Inflammatory macrophage treated with lipopolysaccharide for 4 hours (primary cell): ENCODE results near the gene TF.

ENCODE experiments used
- DNase-seq: peaks from one replicate; pipeline ENCODE4 v3.0.0-alpha.2; 2020

TF gene

DNA sequence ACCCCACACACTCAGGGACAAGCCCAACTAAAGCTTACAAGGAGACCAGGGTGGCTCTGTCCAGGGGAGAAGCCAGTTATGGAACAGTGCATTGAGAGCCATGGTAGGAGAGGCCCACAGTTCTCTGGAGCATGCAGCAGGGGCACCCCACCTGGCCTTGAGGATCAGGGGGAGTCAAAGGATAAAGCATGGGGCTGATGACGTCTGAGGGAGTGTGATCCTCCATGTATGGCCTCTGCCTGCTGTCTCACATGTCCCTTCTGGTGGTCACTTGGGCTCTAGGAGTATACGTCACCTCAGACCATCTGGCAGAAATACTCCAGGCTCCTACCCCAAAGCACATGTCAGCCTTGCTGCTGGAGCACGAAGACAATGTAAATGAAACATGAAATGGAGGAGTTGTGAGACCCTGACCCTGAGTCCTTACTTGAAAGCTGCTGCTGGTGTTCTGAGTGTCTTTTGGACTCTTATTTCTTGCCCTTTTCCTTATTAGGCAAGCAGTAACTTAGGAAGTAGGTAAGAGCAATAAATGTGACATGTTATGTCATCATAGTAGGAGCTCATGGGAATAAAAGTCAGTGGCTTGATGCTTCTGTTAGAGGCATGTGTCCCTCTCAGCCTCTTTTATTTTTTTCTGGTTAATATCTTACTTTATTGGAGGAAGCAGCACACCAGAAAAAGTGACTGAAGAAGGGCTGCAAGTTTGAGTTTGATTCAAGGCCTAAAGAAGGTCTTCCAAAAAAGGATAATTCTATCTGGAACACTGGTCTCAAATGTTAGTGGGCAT lies 74.9 kb downstream of the TF start:
- DNase-seq = no peak

DNA sequence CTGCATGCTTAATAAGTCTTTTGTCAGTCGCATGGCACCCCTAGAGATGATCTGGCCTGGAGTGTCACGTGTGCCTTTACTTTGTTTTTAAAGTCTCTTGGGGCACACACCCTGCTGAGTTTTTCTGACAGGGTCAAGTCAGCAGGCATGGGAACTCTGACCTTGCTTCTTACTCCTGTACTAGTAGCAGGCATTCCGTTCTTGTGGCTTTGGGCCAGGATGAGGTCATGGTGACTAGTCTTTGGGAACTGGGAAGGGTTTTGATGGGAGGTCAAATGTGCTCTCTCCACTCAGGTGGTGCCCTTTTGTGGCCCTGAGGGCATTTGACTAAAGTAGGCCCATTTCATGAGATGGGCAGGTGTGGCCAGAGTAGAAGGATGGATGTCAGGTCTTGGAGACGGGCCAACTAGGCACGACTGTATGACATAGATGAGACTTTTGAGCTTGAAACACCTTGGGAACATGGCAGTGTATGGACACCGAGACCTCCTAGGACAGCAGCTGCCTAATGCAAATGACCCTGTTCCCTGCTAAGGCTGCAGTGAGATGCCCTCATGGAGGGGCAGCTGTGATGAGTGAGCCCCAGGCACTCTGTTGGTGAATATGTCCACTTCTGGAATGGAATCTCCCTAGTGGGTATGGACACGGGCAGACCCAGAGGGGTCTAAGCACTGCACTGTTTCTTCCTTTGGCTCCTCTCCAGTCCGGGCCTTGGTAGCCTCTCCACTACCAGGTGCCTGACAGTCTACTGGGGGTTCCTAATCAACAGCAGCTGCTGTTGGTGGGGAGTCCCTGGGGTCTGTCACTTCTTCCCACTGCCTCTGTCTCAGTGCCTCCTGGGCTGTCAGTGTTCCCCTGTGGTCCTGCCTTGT lies 75.8 kb downstream of the TF start:
- DNase-seq = no peak

DNA sequence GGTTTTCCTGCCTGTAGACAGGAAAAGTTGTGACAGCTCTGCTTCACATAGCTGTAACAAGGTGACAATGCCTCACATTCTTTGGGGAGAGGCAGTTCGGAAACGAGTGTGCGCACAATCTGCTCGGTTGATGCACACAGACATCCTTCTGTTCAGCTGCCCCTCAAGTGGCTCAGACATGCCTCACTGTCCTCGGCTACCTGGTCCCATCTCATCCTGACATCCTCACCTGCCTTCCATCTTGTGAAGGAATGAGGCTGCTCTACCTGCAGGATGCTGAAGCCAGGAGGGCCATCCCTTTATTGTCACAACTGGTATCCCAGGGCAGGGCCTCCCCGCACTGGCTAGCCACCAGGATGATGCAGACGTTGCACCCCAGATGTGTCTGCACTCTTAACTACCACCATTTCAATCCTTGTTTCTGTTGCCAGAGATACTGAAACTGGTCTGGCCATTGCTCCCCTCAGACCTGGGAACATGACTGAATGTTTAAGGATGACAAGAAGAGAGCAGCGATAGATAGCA lies 78.8 kb downstream of the TF start:
- no peak for DNase-seq

- no peak for DNase-seq
Measured at GRCh38 chr3:133825969-133826727, 80.0 kb downstream of the TF start.

DNA sequence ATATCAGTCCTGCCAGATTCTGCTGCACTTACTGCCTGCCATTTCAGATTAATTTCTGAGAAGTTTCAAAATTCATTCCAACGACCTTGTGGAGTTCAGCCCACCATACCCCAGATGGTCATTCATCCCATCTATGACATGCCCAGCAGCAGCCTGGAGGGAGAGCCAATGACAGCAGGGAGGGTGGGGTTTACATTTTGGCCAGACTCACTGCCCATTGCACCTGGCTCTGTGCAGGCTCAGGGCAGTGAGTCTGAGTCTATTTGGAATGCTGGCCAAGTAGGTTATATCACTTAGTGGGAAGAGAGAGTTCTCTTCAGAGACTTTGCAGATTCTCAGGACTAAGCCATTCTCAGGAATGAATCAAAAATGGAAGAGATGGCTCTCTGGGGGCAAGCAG lies 80.9 kb downstream of the TF start:
- no peak for DNase-seq

DNA sequence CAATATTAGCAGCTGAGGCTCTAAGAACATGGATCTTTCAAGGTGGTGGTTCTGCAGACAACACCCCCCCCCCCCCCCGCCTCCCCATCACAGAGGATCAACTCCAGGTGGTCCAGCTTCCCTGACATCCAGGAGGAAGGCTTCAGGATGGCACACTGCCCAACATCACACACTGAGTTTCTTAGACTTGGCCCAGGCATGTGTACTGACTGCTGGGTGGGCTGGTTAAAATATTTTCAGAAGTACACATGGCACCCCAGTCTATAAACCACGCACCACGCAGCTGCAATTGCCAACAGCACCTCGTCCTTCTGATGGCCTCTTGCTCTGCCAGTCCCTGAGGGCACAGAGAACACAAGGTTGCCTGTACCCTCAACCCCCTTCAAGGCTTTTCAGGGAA lies 81.5 kb downstream of the TF start:
- DNase-seq = no peak

DNA sequence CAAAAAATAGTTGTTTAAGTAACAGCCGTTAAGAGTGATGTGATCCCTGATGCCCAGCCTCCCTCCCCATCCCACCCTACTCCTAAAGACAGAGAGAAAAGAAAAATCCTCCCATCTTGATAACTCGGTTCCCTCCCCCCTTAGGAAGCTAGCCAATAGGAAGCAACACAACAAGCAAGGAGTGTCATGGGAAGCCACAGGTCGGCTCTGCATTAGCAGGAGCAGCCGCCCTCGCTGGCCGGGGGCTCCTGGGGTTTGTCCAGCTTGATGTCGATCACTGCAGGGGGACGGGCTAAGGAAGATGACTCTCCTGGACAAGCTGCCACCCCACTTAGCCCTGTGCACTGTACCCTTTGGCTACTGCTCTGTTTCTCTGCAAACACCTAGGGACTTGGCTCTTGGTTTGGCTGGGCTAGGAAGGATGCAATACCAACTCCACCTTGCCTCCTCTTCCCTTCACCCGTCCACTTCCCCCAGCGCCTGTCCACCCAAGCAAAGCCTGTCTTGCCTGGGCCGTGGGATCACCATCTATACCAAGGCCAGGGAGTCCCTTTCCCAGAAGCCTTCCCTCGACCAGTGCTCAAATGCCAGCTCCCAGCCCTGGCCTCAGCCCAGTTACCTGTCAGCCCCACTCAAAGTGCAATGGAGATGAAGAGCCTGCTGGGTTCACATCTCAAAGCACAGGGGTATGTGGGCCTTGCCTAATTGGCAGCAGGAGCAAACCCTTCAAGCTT lies 82.5 kb downstream of the TF start:
- no peak for DNase-seq

DNA sequence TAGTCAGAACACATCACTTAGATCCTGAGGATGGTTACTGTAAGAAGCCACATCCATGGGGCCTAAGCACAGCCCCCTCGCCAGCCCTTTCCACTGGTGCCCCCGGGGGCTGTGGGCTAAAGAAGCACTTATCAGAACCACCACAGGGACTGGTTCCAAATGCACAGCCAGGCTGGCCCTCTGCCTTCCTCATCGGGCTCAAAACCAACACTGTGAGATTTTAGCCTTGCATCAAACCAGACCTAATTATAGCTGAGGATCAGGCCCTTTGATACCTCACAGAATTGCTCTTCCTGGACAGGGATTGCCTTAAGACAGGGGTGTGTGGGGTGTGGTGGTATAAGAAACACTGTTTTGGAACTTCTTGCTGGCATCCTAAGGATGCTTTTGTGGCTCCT lies 83.1 kb downstream of the TF start:
- no peak for DNase-seq

DNA sequence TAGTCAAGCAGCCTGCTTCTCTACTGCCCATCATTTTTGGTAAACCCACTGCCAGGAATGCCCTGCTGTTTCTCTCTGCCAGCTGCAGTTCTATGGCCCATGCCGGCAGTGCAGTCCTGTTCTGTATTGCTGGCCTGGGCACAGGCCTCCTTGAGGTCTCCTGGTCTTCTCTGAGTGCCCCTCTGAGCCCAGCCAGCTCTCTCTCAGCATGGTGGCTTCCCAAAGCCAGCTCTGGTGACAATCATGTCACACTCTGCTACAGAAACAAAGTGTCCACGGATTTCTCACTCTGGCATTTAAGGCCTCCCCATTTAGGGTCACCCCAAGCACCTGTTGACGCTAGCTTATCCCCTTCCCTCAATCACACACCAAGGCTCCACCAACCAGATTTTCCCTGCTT lies 83.9 kb downstream of the TF start:
- no peak for DNase-seq

DNA sequence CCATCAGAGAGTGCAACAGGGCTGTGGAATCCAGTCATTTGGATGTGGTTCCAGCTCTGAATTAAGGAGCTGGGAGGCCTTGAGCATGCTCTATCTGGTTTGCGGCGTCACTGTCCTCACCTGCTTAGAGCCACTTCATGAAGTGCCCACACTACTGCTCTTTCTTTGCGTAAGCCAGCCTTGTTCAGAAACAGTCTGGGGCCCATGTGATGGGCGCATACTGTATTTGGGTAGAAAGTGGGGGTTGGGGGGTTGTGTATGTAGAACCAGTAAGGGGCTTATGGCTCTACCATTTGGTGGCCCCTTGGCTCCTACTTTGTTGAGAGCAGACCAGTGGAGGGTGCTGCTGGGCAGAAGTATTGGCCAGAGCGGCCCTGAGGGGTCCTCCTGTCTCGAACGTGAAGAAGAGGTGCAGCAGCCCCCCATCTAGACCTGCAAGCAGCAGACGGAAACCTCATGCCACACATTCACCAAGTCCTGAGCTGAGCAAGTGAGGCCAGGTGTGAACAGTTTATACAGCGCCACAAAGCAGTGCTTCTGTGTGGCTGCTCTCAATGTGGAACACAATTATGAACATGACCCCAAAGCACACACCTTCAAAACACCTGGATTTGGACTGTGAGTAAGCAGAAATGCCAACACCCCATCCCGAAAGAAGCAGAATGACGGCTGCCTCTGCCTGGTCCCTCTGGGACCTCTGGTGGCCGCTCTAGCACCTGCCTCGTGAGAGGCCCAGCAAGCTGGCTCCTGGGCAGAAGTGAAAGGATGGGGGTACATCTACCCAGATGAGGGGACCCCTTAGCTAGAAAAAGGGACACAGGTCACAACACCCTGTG lies 86.0 kb downstream of the TF start:
- no peak for DNase-seq

DNA sequence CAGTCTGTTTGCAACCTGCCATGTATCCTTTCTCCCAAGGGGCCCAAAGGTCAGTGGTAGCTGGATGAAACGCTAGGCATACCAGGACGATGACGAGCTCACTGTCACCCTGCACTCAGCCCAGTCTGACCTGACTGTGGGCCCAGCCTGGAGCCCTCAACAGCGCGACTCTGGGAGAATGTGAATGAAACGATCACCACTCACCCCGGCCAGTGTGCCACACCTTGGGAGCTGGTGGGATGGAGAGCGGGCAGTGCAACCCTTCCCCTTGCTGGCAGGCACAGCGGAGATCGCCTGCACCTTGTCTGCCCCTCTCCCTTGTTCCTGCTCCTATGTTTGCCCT lies 86.6 kb downstream of the TF start:
- no peak for DNase-seq

GRCh38 chr3:133833267-133833666 lies 87.1 kb downstream of the TF start:
- no peak for DNase-seq

DNA sequence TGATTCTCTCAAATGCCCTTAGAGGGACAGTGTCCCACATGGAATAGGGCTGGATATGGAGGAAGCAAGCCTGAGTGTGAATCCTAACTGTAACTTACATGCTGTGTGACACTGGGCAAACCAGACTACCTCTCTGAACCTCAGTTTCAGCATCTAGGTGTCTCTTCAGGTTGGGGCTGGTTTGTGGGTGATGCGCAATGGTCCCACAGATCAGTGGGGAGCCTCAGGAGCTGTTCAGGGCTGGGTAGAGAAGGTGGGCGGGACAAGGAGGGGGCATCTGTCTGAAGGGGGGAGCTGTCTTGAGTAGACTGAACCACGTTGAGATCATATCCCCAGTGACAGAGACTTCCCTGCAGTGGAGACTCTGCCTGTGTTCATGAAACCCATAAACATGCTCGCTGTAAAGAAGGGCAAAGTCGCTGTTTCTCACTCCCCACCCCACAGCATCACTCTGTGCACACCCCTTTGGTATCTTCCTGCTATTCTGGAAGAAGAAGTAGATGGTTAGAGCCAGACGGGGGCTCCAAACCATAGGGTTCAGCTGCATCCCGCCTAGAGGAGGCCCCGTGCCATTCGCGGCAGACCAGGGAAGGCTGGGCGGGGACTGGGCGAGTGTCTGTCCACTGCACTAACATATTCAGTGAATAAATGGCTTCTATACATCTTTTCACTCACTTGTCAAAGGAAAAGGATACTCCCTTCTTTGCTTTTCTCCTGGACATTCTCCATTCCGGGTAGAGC lies 87.9 kb downstream of the TF start:
- DNase-seq = no peak

DNA sequence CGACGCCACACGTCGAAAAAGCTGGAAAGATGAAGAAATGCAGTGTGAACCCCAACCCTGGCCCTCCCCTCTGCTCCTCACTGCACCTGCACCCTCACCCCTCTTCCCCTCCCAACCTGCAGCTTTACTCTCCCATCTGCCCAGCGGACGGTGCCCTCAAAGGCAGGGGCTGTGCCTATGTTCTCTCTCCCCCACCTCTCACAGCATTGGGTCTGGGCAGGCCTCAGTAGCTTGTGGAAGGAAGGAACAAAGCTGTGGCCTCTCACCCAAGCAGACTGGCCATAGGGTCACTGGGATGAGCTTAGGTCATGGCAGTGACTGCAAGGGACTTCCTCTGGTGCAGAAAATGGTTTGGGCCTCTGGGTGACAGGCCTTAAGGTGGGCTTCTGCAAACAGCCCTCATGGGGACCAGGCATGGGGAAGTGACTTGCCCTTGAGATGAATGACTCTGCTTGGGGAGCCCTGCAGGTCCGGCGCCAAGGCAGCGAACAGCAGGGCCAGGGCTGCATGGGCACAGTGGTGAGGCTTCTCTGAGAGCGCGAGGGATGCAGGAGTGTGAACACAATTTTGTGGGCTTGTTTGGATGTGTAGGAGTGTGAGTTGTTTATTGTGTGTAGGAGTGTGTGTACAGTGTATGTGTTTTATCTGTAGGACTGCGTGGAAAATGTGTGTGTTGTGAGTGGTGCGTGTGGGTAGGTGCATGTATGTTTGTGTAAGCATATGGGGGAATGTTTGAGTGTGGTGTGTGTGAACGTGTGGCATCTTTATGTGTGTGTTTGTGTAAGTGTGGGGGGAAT lies 88.6 kb downstream of the TF start:
- DNase-seq = no peak

GRCh38 chr3:133835418-133835743 lies 89.2 kb downstream of the TF start:
- DNase-seq = no peak

- no peak for DNase-seq
Measured at GRCh38 chr3:133835961-133836360, 89.8 kb downstream of the TF start.

GRCh38 chr3:133836497-133837158 lies 90.4 kb downstream of the TF start:
- DNase-seq = no peak

GRCh38 chr3:133837487-133838295 lies 91.5 kb downstream of the TF start:
- no peak for DNase-seq

GRCh38 chr3:133838296-133838789 lies 92.2 kb downstream of the TF start:
- no peak for DNase-seq
